ENCODE measurements around the gene LRRN2. TPM values are rescaled to one million over a fixed set of nuclear protein-coding genes. Genes with fewer than 3 reads are reported as not detected.

LRRN2 gene
- total and polyA plus RNA-seq, 9 of the 15 experiments (the other 6 are each of a cell fraction or from before 2014, with no cell fraction given), result 0.05 TPM; not detected in 8

DNA sequence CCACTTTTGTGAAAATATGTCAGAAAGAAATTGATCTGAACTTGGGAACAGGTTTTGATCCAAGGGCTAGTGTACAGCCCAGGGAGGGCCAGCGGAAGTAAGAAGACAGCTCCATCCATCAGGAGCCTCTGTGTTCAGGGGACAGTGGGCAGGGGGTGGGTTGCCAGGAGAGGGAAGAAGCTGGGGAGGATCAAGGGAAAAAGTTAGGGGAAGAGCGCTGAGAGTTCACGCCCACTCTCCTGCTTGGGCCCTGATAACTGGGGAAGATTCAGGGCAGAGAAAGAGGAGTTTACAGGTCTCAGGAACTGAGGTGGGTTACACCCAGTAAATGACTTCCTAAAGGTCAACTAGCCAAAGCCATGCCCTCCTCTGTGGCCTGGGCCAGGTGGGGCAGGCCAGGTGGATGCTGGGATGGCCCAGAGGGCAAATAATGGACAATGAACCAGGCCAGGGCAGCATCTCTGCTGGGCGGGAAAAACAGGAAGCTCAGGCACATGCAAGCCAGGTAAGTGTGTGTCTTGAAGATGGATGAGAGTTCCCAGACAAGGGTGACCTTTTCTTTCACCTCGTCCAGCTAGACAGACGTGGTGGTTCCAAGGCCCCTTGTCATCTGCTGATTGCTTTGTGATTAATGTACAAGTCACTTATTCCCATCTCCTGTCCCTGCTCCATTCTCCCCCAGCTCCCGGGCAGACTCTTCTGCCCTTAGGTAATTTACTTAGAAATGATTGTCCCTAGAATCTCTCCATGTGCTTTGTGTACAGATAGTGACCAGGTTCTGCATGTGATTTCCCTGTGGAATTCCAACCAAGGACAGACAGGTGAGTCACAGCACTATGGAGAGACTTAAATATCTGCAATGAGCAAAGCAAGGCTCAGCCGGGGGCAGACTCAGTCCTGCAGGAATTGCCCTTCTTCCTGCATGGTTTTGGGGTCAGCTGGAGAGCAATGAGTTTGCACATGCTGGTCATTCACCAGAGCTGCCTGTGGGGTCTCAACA, 112.3 kb downstream of the LRRN2 start:
- Histone ChIP-seq H3K79me2 (ENCODE audit: control insufficient read depth, insufficient read depth, low read length) (no peaks in the 10 kb centered on the region), H3K9me3 (replicated peaks; ENCODE audit: control insufficient read depth, insufficient read depth, low read depth, low read length) (no peaks in the 10 kb centered on the region), H3K27me3 (ENCODE audit: control insufficient read depth in 2 of 2, insufficient read depth in 2 of 2, low read length in 2 of 2) (peaks cover 0 to 8% of the 10 kb centered on the region in 2 experiments; a peak in 1 of 5 replicates), H3K36me3 (ENCODE audit: control insufficient read depth, insufficient read depth, low read length) (no peaks in the 10 kb centered on the region), H3K4me2 (ENCODE audit: insufficient read depth, low read length) (no peak overlapping the region), H3K9me1 (ENCODE audit: control insufficient read depth, insufficient read depth, low read length) (no peaks in the 10 kb centered on the region), H3K27ac (ENCODE audit: extremely low read depth, low read depth, low read length) (no peak overlapping the region), H3K9ac (ENCODE audit: insufficient read depth in 1 of 2, low read depth in 2 of 2, low read length in 2 of 2) (peak overlapping the region in 1 of 2 experiments; percentile 32; a peak in 1 of 4 replicates), H2AFZ (ENCODE audit: low read depth, low read length) (no peak overlapping the region), H3K4me3 (no peak overlapping the region), H4K20me1 (replicated peaks; ENCODE audit: control insufficient read depth, insufficient read depth, low read length) (no peaks in the 10 kb centered on the region), H3K4me1 (replicated peaks in 1 of 2; ENCODE audit: control insufficient read depth in 2 of 2, insufficient read depth in 2 of 2, low read length in 2 of 2) (no peaks in the 10 kb centered on the region)
- CTCF ChIA-PET (ENCODE audit: low intra/inter-chr PET ratio), result no interaction called here
- POLR2A ChIA-PET, result interaction anchor here (0.5 to 2.4 kb wide), 8 partner anchors 8 to 229 kb away, joined by 3 to 7 read pairs (median 3); no protein-coding TSS in a partner anchor
- intact Hi-C loops (cut with micrococcal nuclease), result no loop called here
- in situ Hi-C loops (cut with MboI), result no loop called here
- no TSS peak for BruUV-seq (replicated peaks)
- ATAC-seq (no peak), DNase-seq (ENCODE audit: extremely low read depth in 1 of 4, low spot score in 3 of 4) (no peak), FAIRE-seq (no peak)
- WGBS (ENCODE audit: insufficient coverage, low coverage, missing lambda C conversion rate), result 36% methylated on average over 8 of the region's 8 CpGs
- TF ChIP-seq EGR1 (conservative IDR thresholded peaks at IDR 0.05), result 0 out of 2 replicates have a peak, but pooled peaks have one; percentile 11
- TF ChIP-seq MEIS2 (IDR thresholded peaks at IDR 0.05; ENCODE audit: partially characterized antibody), result peak; percentile 36
- no peak for TF ChIP-seq ETV6 (IDR thresholded peaks at IDR 0.05; ENCODE audit: borderline replicate concordance in 1 of 2, low read depth in 2 of 2, low read length in 1 of 2)
- TF ChIP-seq ETV6 (CRISPR knock-in tag; IDR thresholded peaks at IDR 0.05; ENCODE audit: borderline replicate concordance), result no peak

Data from K562 (cell line).